PFSK-1 (cell line): Measurements from ENCODE around the gene CASKIN2.

Source experiments
- FOXP2 ChIP-seq: optimal IDR thresholded peaks from 2 replicates; pipeline ENCODE3; 2011; ENCODE audit warnings: borderline replicate concordance, control low read depth, inconsistent platforms; ENCODE audit not compliant: insufficient read depth; ENCODE audit errors: extremely low read length, extremely low read depth
- POLR2AphosphoS5 ChIP-seq: IDR thresholded peaks from 2 replicates; pipeline ENCODE4 v1.6.1; 2012; ENCODE audit warnings: low read depth, mild to moderate bottlenecking, control low read depth, low read length, moderate library complexity
- SIN3A ChIP-seq: IDR thresholded peaks from 2 replicates; pipeline ENCODE4 v1.6.1; 2012; ENCODE audit warnings: mild to moderate bottlenecking, low read length, moderate library complexity, borderline replicate concordance; ENCODE audit not compliant: insufficient read depth
- TAF1 ChIP-seq: IDR thresholded peaks from 2 replicates; pipeline ENCODE4 v1.6.1; 2012; ENCODE audit warnings: low read length, control low read depth, borderline replicate concordance; ENCODE audit not compliant: insufficient read depth
- TF ChIP-seq, protein P1 (sequence below), 2 experiments: IDR thresholded peaks; 2 replicates each; pipeline versions ENCODE4 v1.6.1 to v1.8.0; 2011 to 2012; ENCODE audit warnings: low read depth in 2 of 2, low read length in 2 of 2, control low read depth in 1 of 2, inconsistent platforms in 1 of 2, mild to moderate bottlenecking in 1 of 2, moderate library complexity in 1 of 2; ENCODE audit not compliant: insufficient read depth in 1 of 2

Gene CASKIN2

DNA sequence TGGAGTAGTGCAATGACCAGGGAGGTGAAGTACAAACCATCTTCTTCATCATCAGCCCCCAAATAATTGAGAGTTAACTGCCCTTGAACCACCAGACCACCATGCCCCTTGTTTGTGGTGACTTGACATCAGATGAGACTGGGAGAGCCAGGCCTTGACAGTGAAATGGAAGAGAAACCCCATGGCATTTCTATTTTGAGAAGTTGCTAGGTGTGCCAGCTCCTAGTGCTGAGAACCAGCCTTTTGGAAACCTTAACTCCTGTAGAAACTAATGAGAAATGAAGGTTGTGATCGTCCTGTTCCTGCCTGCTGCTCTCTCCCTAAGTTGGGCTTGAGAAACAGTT, 56.1 kb downstream of the CASKIN2 start:
- TF ChIP-seq SIN3A, result no peak
- TF ChIP-seq POLR2AphosphoS5, result no peak
- no peak for TF ChIP-seq TAF1
- TF ChIP-seq, protein P1, sequence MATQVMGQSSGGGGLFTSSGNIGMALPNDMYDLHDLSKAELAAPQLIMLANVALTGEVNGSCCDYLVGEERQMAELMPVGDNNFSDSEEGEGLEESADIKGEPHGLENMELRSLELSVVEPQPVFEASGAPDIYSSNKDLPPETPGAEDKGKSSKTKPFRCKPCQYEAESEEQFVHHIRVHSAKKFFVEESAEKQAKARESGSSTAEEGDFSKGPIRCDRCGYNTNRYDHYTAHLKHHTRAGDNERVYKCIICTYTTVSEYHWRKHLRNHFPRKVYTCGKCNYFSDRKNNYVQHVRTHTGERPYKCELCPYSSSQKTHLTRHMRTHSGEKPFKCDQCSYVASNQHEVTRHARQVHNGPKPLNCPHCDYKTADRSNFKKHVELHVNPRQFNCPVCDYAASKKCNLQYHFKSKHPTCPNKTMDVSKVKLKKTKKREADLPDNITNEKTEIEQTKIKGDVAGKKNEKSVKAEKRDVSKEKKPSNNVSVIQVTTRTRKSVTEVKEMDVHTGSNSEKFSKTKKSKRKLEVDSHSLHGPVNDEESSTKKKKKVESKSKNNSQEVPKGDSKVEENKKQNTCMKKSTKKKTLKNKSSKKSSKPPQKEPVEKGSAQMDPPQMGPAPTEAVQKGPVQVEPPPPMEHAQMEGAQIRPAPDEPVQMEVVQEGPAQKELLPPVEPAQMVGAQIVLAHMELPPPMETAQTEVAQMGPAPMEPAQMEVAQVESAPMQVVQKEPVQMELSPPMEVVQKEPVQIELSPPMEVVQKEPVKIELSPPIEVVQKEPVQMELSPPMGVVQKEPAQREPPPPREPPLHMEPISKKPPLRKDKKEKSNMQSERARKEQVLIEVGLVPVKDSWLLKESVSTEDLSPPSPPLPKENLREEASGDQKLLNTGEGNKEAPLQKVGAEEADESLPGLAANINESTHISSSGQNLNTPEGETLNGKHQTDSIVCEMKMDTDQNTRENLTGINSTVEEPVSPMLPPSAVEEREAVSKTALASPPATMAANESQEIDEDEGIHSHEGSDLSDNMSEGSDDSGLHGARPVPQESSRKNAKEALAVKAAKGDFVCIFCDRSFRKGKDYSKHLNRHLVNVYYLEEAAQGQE (IDR thresholded peaks at IDR 0.05; ENCODE audit: insufficient read depth in 1 of 2, low read depth in 2 of 2, low read length in 2 of 2), result no peak
- TF ChIP-seq FOXP2, result no peak

DNA sequence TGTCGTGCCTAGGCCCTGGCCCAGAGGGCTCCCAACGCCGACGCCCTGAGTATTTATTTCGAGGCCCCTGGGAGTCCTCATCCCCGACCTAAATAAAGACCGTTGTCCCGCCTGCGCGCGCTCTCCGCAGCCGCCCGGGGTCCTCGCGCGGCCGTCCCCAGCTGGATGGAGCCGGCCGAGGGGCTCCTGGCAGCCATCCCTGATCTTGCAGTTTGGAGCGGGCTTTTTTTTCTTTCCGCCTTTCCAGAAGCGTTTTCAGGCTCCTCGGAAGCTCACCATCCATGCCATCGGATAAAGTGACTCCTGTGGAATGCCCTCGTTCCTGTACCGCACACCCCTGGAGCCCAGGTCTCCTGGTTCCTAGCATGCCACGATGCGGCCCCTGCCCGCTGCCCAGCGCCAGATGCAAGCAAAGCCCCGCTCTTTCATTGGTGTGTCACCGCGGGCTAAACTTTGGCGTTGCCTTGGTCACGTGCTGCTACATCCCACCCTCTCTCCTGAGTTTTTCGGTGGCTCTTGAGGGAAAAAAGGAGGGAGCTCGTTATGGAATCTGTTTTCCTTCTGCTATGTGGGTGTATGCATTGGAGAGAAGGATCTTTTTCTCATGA, 58.2 kb downstream of the CASKIN2 start:
- TF ChIP-seq POLR2AphosphoS5 (peak; percentile 32; the same call in 1 of the 2 replicates), SIN3A (peak; percentile 56; the same call in 1 of the 2 replicates), TAF1 (no peak), FOXP2 (peak; percentile 22)
- TF ChIP-seq, protein P1 (IDR thresholded peaks at IDR 0.05; ENCODE audit: insufficient read depth in 1 of 2, low read depth in 2 of 2, low read length in 2 of 2), result no peak

DNA sequence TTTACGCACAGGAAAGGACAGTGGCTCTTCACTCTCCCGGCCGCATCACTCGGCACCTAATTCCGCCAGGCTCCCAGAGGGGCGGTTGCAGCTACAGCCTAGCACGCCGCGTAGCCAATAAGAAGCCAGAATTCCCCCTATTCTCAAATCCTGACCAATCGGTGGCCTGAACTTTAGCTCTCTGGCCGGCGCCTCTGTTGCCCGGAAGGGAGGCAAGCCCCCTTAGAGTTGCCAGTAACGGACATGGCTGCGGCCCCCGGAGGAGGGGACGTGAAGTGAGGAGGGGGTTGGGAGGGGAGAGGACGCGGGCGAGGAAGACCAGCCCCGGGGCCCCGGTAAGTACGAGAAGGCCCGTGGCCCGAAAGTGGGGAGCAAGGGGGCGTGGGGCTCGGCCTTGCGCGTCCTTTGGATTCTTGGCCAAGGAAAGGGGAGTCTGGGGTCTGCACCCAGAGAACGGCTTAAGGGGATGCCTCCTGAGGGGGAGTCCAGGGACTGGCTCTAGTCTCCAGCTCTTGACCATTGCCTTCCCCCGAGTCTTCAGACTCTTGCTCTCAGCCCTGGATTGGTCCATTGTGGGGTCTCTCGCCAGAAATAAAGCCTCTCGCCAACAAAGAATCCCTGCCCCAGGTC, 58.8 kb downstream of the CASKIN2 start, which contains the start of gene TMEM94:
TMEM94 (plus strand) TSS at position 219 of the 630 bp plus-strand sequence. CDS start 15,271 bp downstream, outside the sequence.
- TF ChIP-seq TAF1 (peak; percentile 86), POLR2AphosphoS5 (peak; percentile 66), FOXP2 (no peak)
- TF ChIP-seq, protein P1 (IDR thresholded peaks at IDR 0.05; ENCODE audit: insufficient read depth in 1 of 2, low read depth in 2 of 2, low read length in 2 of 2), result 0 out of 4 replicates have a peak, but pooled peaks of 1 of the 2 experiments have one; percentile 32

DNA sequence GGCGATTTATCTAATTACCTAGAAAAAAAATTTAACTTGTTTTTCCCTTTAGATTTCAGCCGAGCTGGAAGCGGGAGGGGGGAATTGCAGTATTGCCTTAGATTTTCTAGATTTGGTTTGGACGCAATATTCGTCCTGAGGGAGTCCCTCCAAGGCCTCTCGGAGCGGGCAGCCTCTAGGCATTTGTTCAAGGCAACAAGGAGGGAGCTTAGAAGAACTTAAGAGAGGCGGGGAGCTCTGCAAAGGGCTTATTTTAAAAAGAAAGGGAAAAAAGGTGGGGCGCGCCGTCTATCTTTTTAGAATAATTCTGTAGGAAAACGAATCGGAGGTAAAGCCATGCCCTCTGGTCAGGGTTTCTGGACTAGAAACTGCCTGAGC, 59.3 kb downstream of the CASKIN2 start:
- TF ChIP-seq POLR2AphosphoS5 (peak; percentile 76; the same call in 1 of the 2 replicates), FOXP2 (no peak)

DNA sequence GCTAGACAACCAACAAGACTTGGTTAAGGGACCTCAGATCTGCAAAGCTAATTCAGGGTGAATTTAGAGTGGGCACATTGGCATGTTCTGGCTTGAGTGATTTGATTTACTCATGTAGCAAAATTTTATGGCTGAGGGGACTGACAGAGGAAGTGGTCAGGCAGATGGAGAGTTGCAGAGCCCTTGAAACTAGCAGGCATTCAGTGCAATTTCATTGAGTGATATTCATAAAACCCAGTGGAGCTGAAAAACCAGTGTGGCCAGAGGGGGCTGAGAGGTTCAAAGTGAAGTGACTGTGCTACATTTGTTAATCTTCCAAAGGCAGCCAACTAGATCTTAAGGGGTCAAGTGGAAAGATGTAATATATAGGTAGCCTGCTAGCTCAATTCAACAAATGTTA, 61.1 kb downstream of the CASKIN2 start:
- TF ChIP-seq SIN3A (no peak), FOXP2 (no peak), POLR2AphosphoS5 (no peak), TAF1 (no peak)
- TF ChIP-seq, protein P1 (IDR thresholded peaks at IDR 0.05; ENCODE audit: insufficient read depth in 1 of 2, low read depth in 2 of 2, low read length in 2 of 2), result no peak
